Endothelial cell of umbilical vein (primary cell): ENCODE measurements around the gene AFAP1L2. TPM values are rescaled to one million over a fixed set of nuclear protein-coding genes. Genes with fewer than 3 reads are reported as not detected.

Experiments used
- BruUV-seq: library from RNA; stranded (reverse); fragments of 400-500 nt; replicated peaks from 2 replicates; lab custom pipeline; 2021; lab: Mats Ljungman, UMichigan
- CTCF ChIA-PET: fragments of 300-600, 350-600 bp; sonication (Branson Sonifier 250); formaldehyde crosslinking; loops from one replicate; lab custom pipeline; 2021; ENCODE audit warnings: antibody characterized with exemption, inconsistent platforms; lab: Charles Lee
- POLR2A ChIA-PET: fragments of 300-600, 350-600 bp; sonication (Branson Sonifier 250); formaldehyde crosslinking; loops from one replicate; lab custom pipeline; 2021; ENCODE audit warnings: antibody characterized with exemption, inconsistent platforms; lab: Charles Lee
- DNase-seq: peaks from one replicate; pipeline ENCODE4 v3.0.0-alpha.2; 2011; ENCODE audit warnings: low read depth, low spot score
- FAIRE-seq: peaks from 2 replicates; lab custom pipeline; 2011; peaks lifted over from hg19 to GRCh38; lab: Jason Lieb, UNC
- H2AFZ ChIP-seq: 2 replicates; pipeline ENCODE4 v1.6.0; 2012; ENCODE audit warnings: low read depth, low read length, control low read depth, inconsistent platforms
- H3K27ac ChIP-seq: 2 replicates; pipeline ENCODE4 v1.5.1; 2011; ENCODE audit warnings: low read depth, mild to moderate bottlenecking, control low read depth, low read length, moderate library complexity; ENCODE audit not compliant: insufficient read depth
- H3K27me3 ChIP-seq, 2 experiments: 2 replicates each; pipeline versions ENCODE4 v1.6.0 to v1.6.1; 2011; ENCODE audit warnings: low read length in 2 of 2, mixed read lengths in 1 of 2; ENCODE audit not compliant: control insufficient read depth in 2 of 2, insufficient read depth in 2 of 2
- H3K36me3 ChIP-seq, 2 experiments: 2 replicates in 1 of 2; 3 replicates in 1 of 2; pipeline ENCODE4 v1.5.1; 2011; ENCODE audit warnings: low read length in 2 of 2, mild to moderate bottlenecking in 1 of 2, moderate library complexity in 1 of 2; ENCODE audit not compliant: control insufficient read depth in 2 of 2, insufficient read depth in 2 of 2; ENCODE audit errors: extremely low read depth in 1 of 2
- H3K4me1 ChIP-seq: 3 replicates; pipeline ENCODE4 v1.5.1; 2011; ENCODE audit warnings: mild to moderate bottlenecking, low read length; ENCODE audit not compliant: control insufficient read depth, insufficient read depth; ENCODE audit errors: extremely low read depth
- H3K4me2 ChIP-seq: 2 replicates; pipeline ENCODE4 v1.6.1; 2011; ENCODE audit warnings: low read length, control low read depth, mixed read lengths; ENCODE audit not compliant: insufficient read depth
- H3K4me3 ChIP-seq, 3 experiments: fragments of 200-600 bp in 1 of 3; sonication (generic), shearing (Covaris generic) in 1 of 3; replicated peaks in 1 of 3; 2 replicates each; pipeline ENCODE4 v1.5.1; 2011 to 2016; ENCODE audit warnings: control low read depth in 3 of 3, low read length in 3 of 3, mild to moderate bottlenecking in 2 of 3, inconsistent platforms in 1 of 3, low read depth in 1 of 3, moderate library complexity in 1 of 3; ENCODE audit not compliant: insufficient read depth in 1 of 3
- H3K79me2 ChIP-seq: 2 replicates; pipeline ENCODE4 v1.6.0; 2012; ENCODE audit warnings: low read length, inconsistent platforms; ENCODE audit not compliant: control insufficient read depth, insufficient read depth
- H3K9ac ChIP-seq: replicated peaks from 2 replicates; pipeline ENCODE3; 2011; ENCODE audit warnings: low read length, control low read depth; ENCODE audit not compliant: insufficient read depth; ENCODE audit errors: extremely low read depth
- H3K9me1 ChIP-seq: replicated peaks from 3 replicates; pipeline ENCODE4 v1.6.0; 2011; ENCODE audit warnings: mild to moderate bottlenecking, low read length; ENCODE audit not compliant: control insufficient read depth, insufficient read depth; ENCODE audit errors: extremely low read depth
- H3K9me3 ChIP-seq: replicated peaks from 2 replicates; pipeline ENCODE4 v1.5.1; 2012; ENCODE audit warnings: low read length, inconsistent platforms; ENCODE audit not compliant: control insufficient read depth, insufficient read depth
- H4K20me1 ChIP-seq: replicated peaks from 2 replicates; pipeline ENCODE3; 2011; ENCODE audit warnings: mild to moderate bottlenecking, low read length; ENCODE audit not compliant: control insufficient read depth, insufficient read depth; ENCODE audit errors: extremely low read depth
- EZH2 ChIP-seq: IDR thresholded peaks from 2 replicates; pipeline ENCODE4 v1.6.1; 2012; ENCODE audit warnings: borderline replicate concordance, low read depth, mild to moderate bottlenecking, moderate library complexity, low read length, inconsistent platforms; ENCODE audit not compliant: severe bottlenecking
- FOS ChIP-seq: IDR thresholded peaks from 2 replicates; pipeline ENCODE4 v1.6.1; 2011; ENCODE audit warnings: mild to moderate bottlenecking, low read length, moderate library complexity, borderline replicate concordance; ENCODE audit not compliant: insufficient read depth
- GATA2 ChIP-seq: IDR thresholded peaks from 2 replicates; pipeline ENCODE4 v1.7.0; 2011; ENCODE audit warnings: low read depth, mild to moderate bottlenecking, moderate library complexity, mixed read lengths, low read length; ENCODE audit not compliant: insufficient read length, insufficient read depth
- JUN ChIP-seq: IDR thresholded peaks from 2 replicates; pipeline ENCODE4 v1.6.1; 2011; ENCODE audit warnings: borderline replicate concordance, low read depth; ENCODE audit not compliant: insufficient read length, insufficient read depth
- MYC ChIP-seq: IDR thresholded peaks from one replicate; pipeline ENCODE4 v1.6.1; 2011; ENCODE audit warnings: mild to moderate bottlenecking, low read depth, low read length
- POLR2A ChIP-seq: IDR thresholded peaks from 2 replicates; pipeline ENCODE4 v1.6.1; 2012; ENCODE audit warnings: low read depth, mild to moderate bottlenecking, control low read depth, low read length
- POLR2AphosphoS5 ChIP-seq: IDR thresholded peaks from 2 replicates; pipeline ENCODE4 v1.6.1; 2012; ENCODE audit warnings: low read depth, mild to moderate bottlenecking, control low read depth, low read length, moderate library complexity; ENCODE audit not compliant: insufficient read depth
- dilution Hi-C: fragments of 300-500 bp; cut with MboI; formaldehyde crosslinking; loops from one replicate; pipeline ENCODE4 v1.15.0; 2019; ENCODE audit warnings: low sequenced_read_pairs; ENCODE audit not compliant: extremely low pct_ligation_motif_present
- intact Hi-C: fragments of 100-400 bp; cut with micrococcal nuclease; formaldehyde crosslinking; loops from one replicate; pipeline ENCODE4 v1.10.0; 2022
- polyA plus RNA-seq, 4 experiments: library from polyadenylated mRNA; depleted of rRNA in 3 of 4; stranded (reverse) in 3 of 4; unstranded in 1 of 4; fragments of >200 nt; gene quantifications; 2 replicates each; pipeline versions ENCODE4 v1.2.1 to v1.2.3, GENCODE V29; 2011 to 2012; ENCODE audit warnings: missing spikeins in 1 of 4
- total RNA-seq: library from RNA; stranded (reverse); gene quantifications from 2 replicates; pipeline ENCODE4 v1.2.3, GENCODE V29; 2021
- TF ChIP-seq, protein P1 (sequence below), 2 donors: IDR thresholded peaks; 1 replicate in 1 of 2; 2 replicates in 1 of 2; pipeline ENCODE4 v1.5.1; 2011; ENCODE audit warnings: low read length in 2 of 2, mild to moderate bottlenecking in 2 of 2, moderate library complexity in 2 of 2, control low read depth in 1 of 2, inconsistent platforms in 1 of 2, low read depth in 1 of 2; ENCODE audit not compliant: insufficient read depth in 1 of 2; ENCODE audit errors: extremely low read depth in 1 of 2
- TF ChIP-seq, protein P2 (sequence below): IDR thresholded peaks from 2 replicates; pipeline ENCODE4 v1.6.1; 2011; ENCODE audit not compliant: insufficient read depth, insufficient read length

AFAP1L2 gene
- total and polyA plus RNA-seq, 2 donors (not counting 3 experiments of a cell fraction or from before 2014, with no cell fraction given): 0.90 to 4.1 TPM

DNA sequence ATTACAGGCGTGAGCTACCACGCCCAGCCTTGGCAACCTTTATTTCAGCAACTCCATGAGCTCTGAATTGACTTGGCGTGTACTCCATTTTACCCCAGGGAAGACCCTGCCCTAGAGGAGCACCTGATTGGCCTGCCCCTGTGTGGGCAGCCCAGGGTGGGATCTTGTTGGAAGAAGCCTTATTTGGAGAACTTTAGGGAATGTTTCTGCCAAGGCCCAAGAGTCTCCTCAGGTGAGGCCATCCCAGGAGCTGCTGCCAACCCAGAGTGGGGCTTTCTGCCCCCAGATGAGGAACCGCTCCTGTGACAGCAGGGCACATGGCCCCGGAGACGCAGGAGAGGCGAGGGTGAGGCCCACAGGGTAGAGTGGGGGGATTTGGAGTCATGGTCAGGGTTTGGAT lies 123.3 kb downstream of the AFAP1L2 start:
- dilution Hi-C loops: no loop called here

More for the DNA sequence above, 123.3 kb downstream of the AFAP1L2 start:
- H3K4me1 ChIP-seq: no peaks in the 10 kb centered on the region
- peaks cover 0 to 7% of the 10 kb centered on the region in 2 experiments for H3K27me3 ChIP-seq
- DNase-seq (no peak), FAIRE-seq (no peak)
- TF ChIP-seq JUN: no peak
- TF ChIP-seq GATA2: no peak
- TF ChIP-seq FOS: no peak
- no peak for TF ChIP-seq MYC
- no peak for TF ChIP-seq POLR2A
- TF ChIP-seq, protein P1, sequence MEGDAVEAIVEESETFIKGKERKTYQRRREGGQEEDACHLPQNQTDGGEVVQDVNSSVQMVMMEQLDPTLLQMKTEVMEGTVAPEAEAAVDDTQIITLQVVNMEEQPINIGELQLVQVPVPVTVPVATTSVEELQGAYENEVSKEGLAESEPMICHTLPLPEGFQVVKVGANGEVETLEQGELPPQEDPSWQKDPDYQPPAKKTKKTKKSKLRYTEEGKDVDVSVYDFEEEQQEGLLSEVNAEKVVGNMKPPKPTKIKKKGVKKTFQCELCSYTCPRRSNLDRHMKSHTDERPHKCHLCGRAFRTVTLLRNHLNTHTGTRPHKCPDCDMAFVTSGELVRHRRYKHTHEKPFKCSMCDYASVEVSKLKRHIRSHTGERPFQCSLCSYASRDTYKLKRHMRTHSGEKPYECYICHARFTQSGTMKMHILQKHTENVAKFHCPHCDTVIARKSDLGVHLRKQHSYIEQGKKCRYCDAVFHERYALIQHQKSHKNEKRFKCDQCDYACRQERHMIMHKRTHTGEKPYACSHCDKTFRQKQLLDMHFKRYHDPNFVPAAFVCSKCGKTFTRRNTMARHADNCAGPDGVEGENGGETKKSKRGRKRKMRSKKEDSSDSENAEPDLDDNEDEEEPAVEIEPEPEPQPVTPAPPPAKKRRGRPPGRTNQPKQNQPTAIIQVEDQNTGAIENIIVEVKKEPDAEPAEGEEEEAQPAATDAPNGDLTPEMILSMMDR (IDR thresholded peaks at IDR 0.05; ENCODE audit: extremely low read depth in 1 of 2, insufficient read depth in 1 of 2, low read depth in 1 of 2, low read length in 2 of 2): no peak
- TF ChIP-seq EZH2: no peak
- TF ChIP-seq, protein P2, sequence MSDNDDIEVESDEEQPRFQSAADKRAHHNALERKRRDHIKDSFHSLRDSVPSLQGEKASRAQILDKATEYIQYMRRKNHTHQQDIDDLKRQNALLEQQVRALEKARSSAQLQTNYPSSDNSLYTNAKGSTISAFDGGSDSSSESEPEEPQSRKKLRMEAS: no peak
- no peak for TF ChIP-seq POLR2AphosphoS5
- H3K27ac ChIP-seq: no peak overlapping the region
- ChIA-PET POLR2A (no interaction called here), CTCF (interaction anchor here (1.5 to 3.2 kb wide), 2 partner anchors 23 to 33 kb away, joined by 3 to 9 read pairs; no protein-coding TSS in a partner anchor)
- H3K9me1 ChIP-seq: no peaks in the 10 kb centered on the region
- H4K20me1 ChIP-seq: no peaks in the 10 kb centered on the region
- H3K9me3 ChIP-seq: no peaks in the 10 kb centered on the region
- intact Hi-C loops: no loop called here
- no peaks in the 10 kb centered on the region for H3K79me2 ChIP-seq
- no peak overlapping the region for H3K4me2 ChIP-seq
- H3K36me3 ChIP-seq: no peaks in the 10 kb centered on the region
- no peak overlapping the region for H3K9ac ChIP-seq
- no peak overlapping the region for H3K4me3 ChIP-seq
- BruUV-seq: no TSS peak
- no peak overlapping the region for H2AFZ ChIP-seq
